GM12801 (cell line): ENCODE measurements around the gene CNIH1.

Source experiments
- CTCF ChIP-seq: IDR thresholded peaks from one replicate; pipeline ENCODE4 v1.5.1; 2011; ENCODE audit warnings: control low read depth; ENCODE audit not compliant: insufficient read length; ENCODE audit errors: extremely low read depth

CNIH1 gene

GRCh38 chr14:54465654-54466053 is 24.5 kb upstream of the CNIH1 start:
- no peak for TF ChIP-seq CTCF

- no peak for TF ChIP-seq CTCF
Observed at GRCh38 chr14:54462048-54462447, 20.9 kb upstream of the CNIH1 start.

GRCh38 chr14:54459106-54459505 is 17.9 kb upstream of the CNIH1 start:
- TF ChIP-seq CTCF: no peak

GRCh38 chr14:54457609-54457996 is 16.4 kb upstream of the CNIH1 start:
- no peak for TF ChIP-seq CTCF

GRCh38 chr14:54455363-54455762 is 14.2 kb upstream of the CNIH1 start:
- TF ChIP-seq CTCF: no peak

GRCh38 chr14:54453252-54453651 is 12.1 kb upstream of the CNIH1 start:
- TF ChIP-seq CTCF: no peak

- no peak for TF ChIP-seq CTCF
Observed at GRCh38 chr14:54451961-54452360, 10.8 kb upstream of the CNIH1 start.

- TF ChIP-seq CTCF: no peak
Observed at GRCh38 chr14:54451121-54451601, 10.0 kb upstream of the CNIH1 start.
